Fibroblast of the conjunctiva (primary cell): ENCODE results near the gene SPAG9.

Source experiments
- DNase-seq: peaks from one replicate; pipeline ENCODE4 v3.0.0-alpha.2; 2010; ENCODE audit warnings: low read depth

SPAG9 gene

GRCh38 chr17:50988427-50988826 is 132.2 kb downstream of the SPAG9 start:
- DNase-seq = no peak

- peak; percentile 12 for DNase-seq
These were observed 133.5 kb downstream of the SPAG9 start for GRCh38 chr17:50986989-50987660.

GRCh38 chr17:50981279-50981678 is 139.4 kb downstream of the SPAG9 start:
- DNase-seq = no peak

- DNase-seq = no peak
These were observed 141.1 kb downstream of the SPAG9 start for GRCh38 chr17:50979524-50979927.

- DNase-seq = no peak
These were observed 143.0 kb downstream of the SPAG9 start for GRCh38 chr17:50977487-50978159.

- DNase-seq = no peak
These were observed 143.7 kb downstream of the SPAG9 start for GRCh38 chr17:50976951-50977472.

GRCh38 chr17:50973557-50974494 is 146.8 kb downstream of the SPAG9 start:
- no peak for DNase-seq

- no peak for DNase-seq
These were observed 148.1 kb downstream of the SPAG9 start for GRCh38 chr17:50972577-50972976.

GRCh38 chr17:50967795-50968194 is 152.9 kb downstream of the SPAG9 start:
- no peak for DNase-seq

- no peak for DNase-seq
These were observed 154.5 kb downstream of the SPAG9 start for GRCh38 chr17:50966163-50966666.

- DNase-seq = peak; percentile 35
These were observed 157.5 kb downstream of the SPAG9 start for GRCh38 chr17:50963139-50963538.

GRCh38 chr17:50961282-50962220 is 159.1 kb downstream of the SPAG9 start:
- no peak for DNase-seq

- no peak for DNase-seq
These were observed 161.3 kb downstream of the SPAG9 start for GRCh38 chr17:50959341-50959740.

GRCh38 chr17:50957600-50958575 is 162.8 kb downstream of the SPAG9 start:
- no peak for DNase-seq

GRCh38 chr17:50956750-50957523 is 163.7 kb downstream of the SPAG9 start:
- DNase-seq = peak; percentile 35

GRCh38 chr17:50956409-50956749 is 164.3 kb downstream of the SPAG9 start:
- no peak for DNase-seq

- DNase-seq = no peak
These were observed 165.0 kb downstream of the SPAG9 start for GRCh38 chr17:50955667-50956120.

GRCh38 chr17:50955160-50955559 is 165.5 kb downstream of the SPAG9 start:
- no peak for DNase-seq

- DNase-seq = no peak
These were observed 166.0 kb downstream of the SPAG9 start for GRCh38 chr17:50954641-50955121.
